ENCODE measurements around the gene PRKN. TPM values are rescaled to one million over a fixed set of nuclear protein-coding genes. Genes with fewer than 3 reads are reported as not detected.
"Not testable (repeated sequence)": the region's sequence is repeated elsewhere in the genome, so short reads cannot be mapped to it uniquely, and the experiment has no call there.

Gene PRKN
- total RNA-seq, 1 donor from 2014 or later: 2.6 TPM

DNA sequence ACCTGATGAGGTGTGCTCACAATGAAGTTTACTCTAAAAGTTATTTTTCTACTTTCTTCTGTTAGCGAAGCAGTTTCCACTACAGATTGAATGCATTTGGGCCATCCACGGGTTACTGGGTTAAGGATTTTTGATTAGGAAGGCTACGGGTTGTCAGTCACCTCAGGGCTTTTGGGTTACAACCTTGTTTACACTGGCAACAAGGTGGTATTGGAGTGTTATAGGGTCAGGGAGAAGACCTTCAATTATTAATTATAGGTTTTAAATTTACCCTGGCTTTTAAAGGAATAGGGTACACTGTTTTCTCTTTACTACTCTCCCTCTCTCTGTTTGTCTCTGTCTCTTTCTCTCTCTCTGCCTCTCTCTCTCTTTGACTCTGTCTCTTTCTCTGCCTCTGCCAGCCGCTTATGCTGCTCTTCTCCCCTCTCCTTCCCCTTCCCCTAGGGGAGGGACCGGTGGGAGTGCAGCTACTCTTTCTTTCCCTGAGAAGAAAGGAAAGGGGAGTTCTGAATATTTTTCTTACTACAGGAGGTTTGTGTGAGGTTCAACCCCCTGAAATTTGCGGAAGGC, 1413.5 kb downstream of the PRKN start:
- H3K9me3 ChIP-seq: no peaks in the 10 kb centered on the region
- no peak overlapping the region for H3K27ac ChIP-seq
- DNase-seq (ENCODE audit: low spot score in 2 of 2): no peak
- TF ChIP-seq, protein P1, sequence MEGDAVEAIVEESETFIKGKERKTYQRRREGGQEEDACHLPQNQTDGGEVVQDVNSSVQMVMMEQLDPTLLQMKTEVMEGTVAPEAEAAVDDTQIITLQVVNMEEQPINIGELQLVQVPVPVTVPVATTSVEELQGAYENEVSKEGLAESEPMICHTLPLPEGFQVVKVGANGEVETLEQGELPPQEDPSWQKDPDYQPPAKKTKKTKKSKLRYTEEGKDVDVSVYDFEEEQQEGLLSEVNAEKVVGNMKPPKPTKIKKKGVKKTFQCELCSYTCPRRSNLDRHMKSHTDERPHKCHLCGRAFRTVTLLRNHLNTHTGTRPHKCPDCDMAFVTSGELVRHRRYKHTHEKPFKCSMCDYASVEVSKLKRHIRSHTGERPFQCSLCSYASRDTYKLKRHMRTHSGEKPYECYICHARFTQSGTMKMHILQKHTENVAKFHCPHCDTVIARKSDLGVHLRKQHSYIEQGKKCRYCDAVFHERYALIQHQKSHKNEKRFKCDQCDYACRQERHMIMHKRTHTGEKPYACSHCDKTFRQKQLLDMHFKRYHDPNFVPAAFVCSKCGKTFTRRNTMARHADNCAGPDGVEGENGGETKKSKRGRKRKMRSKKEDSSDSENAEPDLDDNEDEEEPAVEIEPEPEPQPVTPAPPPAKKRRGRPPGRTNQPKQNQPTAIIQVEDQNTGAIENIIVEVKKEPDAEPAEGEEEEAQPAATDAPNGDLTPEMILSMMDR (IDR thresholded peaks at IDR 0.05): no peak
- H3K27me3 ChIP-seq: no peaks in the 10 kb centered on the region
- no peaks in the 10 kb centered on the region for H3K36me3 ChIP-seq
- intact Hi-C loops (cut with DNase I): no loop called here
- no peak overlapping the region for H3K4me3 ChIP-seq
- no peaks in the 10 kb centered on the region for H3K4me1 ChIP-seq

DNA sequence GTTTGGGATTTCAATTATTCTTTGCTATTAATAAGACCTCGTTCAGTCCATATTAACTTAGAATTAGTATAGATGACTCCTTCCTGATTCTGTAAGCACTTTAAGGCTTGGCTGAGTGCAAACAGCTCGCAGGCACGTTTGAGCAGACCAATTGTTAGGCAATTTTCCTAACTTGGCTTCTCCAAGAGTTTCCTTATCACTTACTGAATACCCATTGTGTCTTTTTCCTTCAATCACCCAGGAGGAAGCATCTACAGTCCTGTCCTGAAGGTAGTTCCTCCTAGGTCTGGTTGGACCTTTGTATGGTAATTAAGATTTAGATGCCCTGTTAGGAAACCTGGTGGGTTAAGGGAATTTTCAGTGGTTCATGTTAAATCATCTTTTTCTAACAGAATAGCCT, 1414.1 kb downstream of the PRKN start:
- intact Hi-C loops (cut with DNase I): not testable (repeated sequence)

DNA sequence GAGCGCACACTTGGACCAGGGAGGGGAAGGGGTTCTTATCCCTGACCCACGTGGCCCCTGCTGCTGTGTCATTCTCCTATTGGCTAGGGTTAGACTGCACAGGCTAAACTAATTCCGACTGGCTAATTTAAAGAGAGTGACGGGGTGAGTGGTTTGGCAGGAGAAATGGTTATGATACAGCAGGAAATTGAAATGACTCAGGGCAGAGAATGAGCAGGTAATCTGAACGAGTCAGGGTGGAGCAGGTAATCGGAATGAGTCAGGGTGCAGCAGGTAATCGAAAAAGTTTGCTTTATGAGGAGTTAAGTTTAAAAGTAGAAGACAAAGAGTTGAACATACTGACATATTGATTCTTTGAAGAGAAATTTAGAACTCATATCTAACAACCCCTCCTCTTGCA, 1417.8 kb downstream of the PRKN start:
- H3K36me3 ChIP-seq; DNase-seq (ENCODE audit: low spot score in 2 of 2); H3K27me3 ChIP-seq; H3K4me3 ChIP-seq; intact Hi-C loops (cut with DNase I); H3K9me3 ChIP-seq; H3K27ac ChIP-seq; H3K4me1 ChIP-seq: not testable (repeated sequence)

More for the DNA sequence above, 1414.1 kb downstream of the PRKN start:
- not testable (repeated sequence) for H3K27ac ChIP-seq; H3K9me3 ChIP-seq; H3K4me1 ChIP-seq; H3K27me3 ChIP-seq; DNase-seq (ENCODE audit: low spot score in 2 of 2); H3K4me3 ChIP-seq; H3K36me3 ChIP-seq

DNA sequence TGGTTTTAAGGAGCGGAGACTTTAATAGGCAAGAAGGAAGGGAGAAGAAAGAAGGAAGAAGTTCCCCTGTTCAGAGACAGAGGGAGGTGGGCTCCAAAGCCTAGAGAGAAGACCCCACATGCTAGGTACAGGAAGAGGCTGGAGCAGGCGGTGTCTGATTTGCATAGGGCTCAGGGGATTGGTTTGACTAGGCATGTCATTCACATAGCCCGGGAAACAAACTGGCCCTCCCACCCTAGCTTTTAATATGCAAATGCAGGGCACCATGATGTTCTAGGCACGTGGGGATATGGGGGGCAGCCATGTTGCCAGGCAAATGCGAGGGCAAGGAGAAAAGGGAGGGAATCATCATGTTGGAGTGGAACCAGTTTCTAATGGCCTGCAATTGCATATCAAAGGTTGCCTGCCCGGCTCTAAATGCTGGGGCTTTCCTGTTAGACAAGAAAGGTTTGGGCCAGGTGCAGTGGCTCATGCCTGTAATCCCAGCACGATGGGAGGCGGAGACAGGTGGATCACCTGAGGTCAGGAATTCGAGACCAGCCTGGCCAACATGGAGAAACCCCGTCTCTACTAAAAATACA, 1419.4 kb downstream of the PRKN start:
- intact Hi-C loops (cut with DNase I): no loop called here
- TF ChIP-seq, protein P1 (IDR thresholded peaks at IDR 0.05): no peak
- no peak for DNase-seq (ENCODE audit: low spot score in 2 of 2)
- no peak overlapping the region for H3K27ac ChIP-seq
- H3K4me3 ChIP-seq: no peak overlapping the region
- H3K27me3 ChIP-seq: no peaks in the 10 kb centered on the region
- H3K36me3 ChIP-seq: no peaks in the 10 kb centered on the region
- H3K4me1 ChIP-seq: no peaks in the 10 kb centered on the region
- H3K9me3 ChIP-seq: no peaks in the 10 kb centered on the region

DNA sequence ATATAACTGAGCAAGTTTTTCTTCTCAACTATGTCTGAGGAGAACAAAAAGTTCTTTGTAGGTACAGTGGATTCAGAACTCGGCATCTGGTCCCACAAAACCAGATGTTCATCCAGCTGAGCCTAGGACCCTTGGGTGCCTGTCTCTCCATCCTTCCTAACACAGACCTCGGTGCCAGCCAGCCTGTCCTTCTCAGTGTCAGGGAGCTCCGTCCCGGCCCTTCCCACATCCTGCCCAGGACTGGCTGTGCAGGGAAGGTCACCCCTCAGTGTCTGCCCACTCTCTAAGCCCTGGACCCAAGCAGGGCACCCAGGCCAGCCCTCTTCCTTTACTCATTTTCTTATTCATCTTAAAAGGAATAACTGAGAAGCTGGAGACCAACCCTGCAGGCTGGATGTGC, 1421.7 kb downstream of the PRKN start:
- TF ChIP-seq, protein P1 (IDR thresholded peaks at IDR 0.05): no peak
- Histone ChIP-seq H3K27ac (no peak overlapping the region), H3K4me3 (no peak overlapping the region), H3K36me3 (no peaks in the 10 kb centered on the region), H3K4me1 (no peaks in the 10 kb centered on the region), H3K27me3 (no peaks in the 10 kb centered on the region), H3K9me3 (no peaks in the 10 kb centered on the region)
- no peak for DNase-seq (ENCODE audit: low spot score in 2 of 2)
- intact Hi-C loops (cut with DNase I): no loop called here

DNA sequence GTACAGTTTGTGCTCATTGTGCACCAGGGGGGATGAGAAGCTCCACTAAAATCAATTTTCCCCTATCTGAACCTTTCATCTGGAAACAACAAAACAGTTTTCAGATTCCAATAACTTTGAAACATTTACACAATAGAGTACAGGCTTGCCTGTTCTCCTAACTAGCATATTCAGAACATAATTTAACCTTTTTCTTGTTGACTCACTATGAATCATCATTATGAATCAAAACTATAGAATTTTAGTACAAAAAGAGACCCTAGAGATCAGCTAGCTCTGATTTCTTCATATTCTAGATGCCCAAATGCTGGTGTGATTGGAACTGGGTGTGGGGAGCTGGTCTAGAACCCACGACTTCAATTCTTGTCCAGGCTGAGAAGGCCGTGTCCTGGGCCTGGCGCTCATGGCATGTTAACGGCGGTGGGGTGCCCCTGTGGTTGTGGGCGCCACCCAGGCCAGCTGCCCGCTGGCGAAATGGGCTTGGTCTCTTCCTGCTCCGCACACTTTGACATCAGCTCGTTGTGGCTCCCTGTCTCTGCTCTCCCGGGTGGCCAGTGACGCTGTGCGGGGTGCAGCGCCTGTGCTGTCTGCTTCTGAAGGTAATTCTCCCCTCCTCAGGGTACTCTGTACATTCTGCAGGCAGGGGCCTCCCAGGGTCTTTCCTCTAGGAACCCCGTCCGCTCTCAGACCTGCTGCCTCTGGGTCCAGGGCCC, 1423.8 kb downstream of the PRKN start:
- Histone ChIP-seq H3K27ac (no peak overlapping the region), H3K36me3 (no peaks in the 10 kb centered on the region), H3K27me3 (no peaks in the 10 kb centered on the region), H3K4me3 (no peak overlapping the region), H3K9me3 (no peaks in the 10 kb centered on the region), H3K4me1 (no peaks in the 10 kb centered on the region)
- no peak for DNase-seq (ENCODE audit: low spot score in 2 of 2)
- intact Hi-C loops (cut with DNase I): no loop called here
- TF ChIP-seq, protein P1 (IDR thresholded peaks at IDR 0.05): no peak
